HepG2 (cell line): ENCODE results near the gene LSS. TPM values are rescaled to one million over a fixed set of nuclear protein-coding genes. Genes with fewer than 3 reads are reported as not detected.
A peak's percentile ranks its signal among the peaks of the same experiment; 100 is the strongest.

Source experiments
- AKAP8 ChIP-seq: sonication (generic); formaldehyde crosslinking; IDR thresholded peaks from 2 replicates; pipeline ENCODE4 v1.5.1; 2020; ENCODE audit warnings: mild to moderate bottlenecking, missing genetic modification reagents
- ARNTL ChIP-seq: sonication (generic); formaldehyde crosslinking; IDR thresholded peaks from 2 replicates; pipeline ENCODE4 v1.4.0; 2020; ENCODE audit warnings: mild to moderate bottlenecking, missing genetic modification reagents
- CBX2 ChIP-seq, 2 experiments: fragments of 200-600 bp in 1 of 2; sonication (generic); formaldehyde crosslinking in 1 of 2; IDR thresholded peaks; 2 replicates each; pipeline versions ENCODE4 v1.7.0 to v1.8.1; 2018 to 2022; ENCODE audit warnings: low read depth in 2 of 2, low read length in 1 of 2, mild to moderate bottlenecking in 1 of 2, missing genetic modification reagents in 1 of 2
- CREBL2 ChIP-seq: sonication (generic); formaldehyde crosslinking; IDR thresholded peaks from 2 replicates; pipeline ENCODE4 v1.8.1; 2023; ENCODE audit warnings: missing genetic modification reagents, mild to moderate bottlenecking, borderline replicate concordance
- ELK4 ChIP-seq: sonication (generic); formaldehyde crosslinking; IDR thresholded peaks from 2 replicates; pipeline ENCODE4 v1.9.0; 2021; ENCODE audit warnings: missing genetic modification reagents, borderline replicate concordance
- GTF3A ChIP-seq: sonication (generic); formaldehyde crosslinking; conservative IDR thresholded peaks from 2 replicates; pipeline ENCODE4 v1.4.0; 2020; ENCODE audit warnings: mild to moderate bottlenecking, missing genetic modification reagents
- HES4 ChIP-seq: sonication (generic); formaldehyde crosslinking; IDR thresholded peaks from 2 replicates; pipeline ENCODE4 v1.9.0; 2021; ENCODE audit warnings: mild to moderate bottlenecking, missing genetic modification reagents, borderline replicate concordance
- HOXA5 ChIP-seq: sonication (generic); formaldehyde crosslinking; IDR thresholded peaks from 2 replicates; pipeline ENCODE4 v1.4.0; 2020; ENCODE audit warnings: missing genetic modification reagents
- KMT2A ChIP-seq: sonication (generic); formaldehyde crosslinking; IDR thresholded peaks from 2 replicates; pipeline ENCODE4 v1.4.0; 2020; ENCODE audit warnings: missing genetic modification reagents
- MED13 ChIP-seq: sonication (generic); formaldehyde crosslinking; IDR thresholded peaks from 2 replicates; pipeline ENCODE4 v1.5.0; 2020; ENCODE audit warnings: missing genetic modification reagents
- NFIB ChIP-seq: sonication (generic); formaldehyde crosslinking; IDR thresholded peaks from 2 replicates; pipeline ENCODE4 v1.9.0; 2021; ENCODE audit warnings: missing genetic modification reagents, mild to moderate bottlenecking, borderline replicate concordance
- NKX3-1 ChIP-seq: sonication (generic); formaldehyde crosslinking; IDR thresholded peaks from 2 replicates; pipeline ENCODE4 v1.5.0; 2020; ENCODE audit warnings: missing genetic modification reagents
- NR2C2 ChIP-seq: sonication (generic); formaldehyde crosslinking; IDR thresholded peaks from 2 replicates; pipeline ENCODE4 v1.4.0; 2020; ENCODE audit warnings: missing genetic modification reagents, mild to moderate bottlenecking, moderate library complexity, borderline replicate concordance
- RFXAP ChIP-seq: sonication (generic); formaldehyde crosslinking; IDR thresholded peaks from 2 replicates; pipeline ENCODE4 v1.4.0; 2020; ENCODE audit warnings: missing genetic modification reagents, borderline replicate concordance
- SATB2 ChIP-seq: sonication (generic); formaldehyde crosslinking; IDR thresholded peaks from 2 replicates; pipeline ENCODE4 v1.5.0; 2020; ENCODE audit warnings: missing genetic modification reagents
- SOX6 ChIP-seq, 2 experiments: fragments of 450-650 bp in 1 of 2; sonication (generic) in 1 of 2; formaldehyde crosslinking in 1 of 2; IDR thresholded peaks; 2 replicates each; pipeline versions ENCODE4 v1.4.0 to v1.6.1; 2017 to 2020; ENCODE audit warnings: antibody characterized with exemption in 1 of 2, mild to moderate bottlenecking in 1 of 2, missing genetic modification reagents in 1 of 2
- SP5 ChIP-seq: IDR thresholded peaks from 2 replicates; pipeline ENCODE4 v1.6.1; 2016; ENCODE audit warnings: low read depth, borderline replicate concordance
- ZBTB1 ChIP-seq: sonication (generic); formaldehyde crosslinking; IDR thresholded peaks from 2 replicates; pipeline ENCODE4 v1.4.0; 2020; ENCODE audit warnings: missing genetic modification reagents, borderline replicate concordance
- ZBTB43 ChIP-seq: sonication (generic); formaldehyde crosslinking; conservative IDR thresholded peaks from 2 replicates; pipeline ENCODE4 v1.4.0; 2020; ENCODE audit warnings: missing genetic modification reagents
- ZFX ChIP-seq: sonication (generic); formaldehyde crosslinking; IDR thresholded peaks from 2 replicates; pipeline ENCODE4 v1.4.0; 2020; ENCODE audit warnings: mild to moderate bottlenecking, low read depth, missing genetic modification reagents, moderate library complexity
- ZFYVE20 ChIP-seq: sonication (generic); formaldehyde crosslinking; IDR thresholded peaks from 2 replicates; pipeline ENCODE4 v1.8.0; 2023; ENCODE audit warnings: low read depth, mild to moderate bottlenecking, moderate library complexity, missing genetic modification reagents, borderline replicate concordance
- ZNF234 ChIP-seq: sonication (generic); formaldehyde crosslinking; conservative IDR thresholded peaks from 2 replicates; pipeline ENCODE4 v1.5.1; 2020; ENCODE audit warnings: mild to moderate bottlenecking, missing genetic modification reagents
- ZNF563 ChIP-seq: sonication (generic); formaldehyde crosslinking; IDR thresholded peaks from 2 replicates; pipeline ENCODE4 v1.8.0; 2022; ENCODE audit warnings: mild to moderate bottlenecking, moderate library complexity, missing genetic modification reagents
- ZNF619 ChIP-seq: sonication (generic); formaldehyde crosslinking; IDR thresholded peaks from 2 replicates; pipeline ENCODE4 v1.4.0; 2020; ENCODE audit warnings: mild to moderate bottlenecking, missing genetic modification reagents
- ZNF761 ChIP-seq: sonication (generic); formaldehyde crosslinking; conservative IDR thresholded peaks from 2 replicates; pipeline ENCODE4 v1.4.0; 2020; ENCODE audit warnings: mild to moderate bottlenecking, missing genetic modification reagents
- ZNF780A ChIP-seq: sonication (generic); formaldehyde crosslinking; IDR thresholded peaks from 2 replicates; pipeline ENCODE4 v1.8.0; 2022; ENCODE audit warnings: mild to moderate bottlenecking, missing genetic modification reagents, moderate library complexity
- ZNF781 ChIP-seq: sonication (generic); formaldehyde crosslinking; IDR thresholded peaks from 2 replicates; pipeline ENCODE4 v1.5.1; 2020; ENCODE audit warnings: borderline replicate concordance, mild to moderate bottlenecking, missing genetic modification reagents; ENCODE audit errors: not compliant biosample characterization
- polyA plus RNA-seq, 8 experiments: library from polyadenylated mRNA; depleted of rRNA in 3 of 8; stranded (reverse) in 7 of 8; unstranded in 1 of 8; fragments of >200 nt; fragmentation: Illumina TruSeq in 4 of 8; extraction: Trizol in 4 of 8; gene quantifications; 2 replicates each; pipeline versions ENCODE4 v1.2.1 to v1.2.3, GENCODE V29; 2011 to 2016; ENCODE audit warnings: low read depth in 4 of 8, missing spikeins in 1 of 8, mixed read lengths in 1 of 8; ENCODE audit not compliant: insufficient read depth in 1 of 8
- total RNA-seq, 5 experiments: library from RNA; depleted of rRNA; stranded (reverse); fragments of >200 nt; fragmentation: Illumina TruSeq; extraction: Trizol; gene quantifications; 2 replicates each; pipeline ENCODE4 v1.2.3, GENCODE V29; 2016; ENCODE audit warnings: low read depth in 1 of 5

Gene LSS
- total and polyA plus RNA-seq, 2 of the 13 experiments (the other 11 are each of a cell fraction or from before 2014, with no cell fraction given), result 72.6 to 113 TPM

GRCh38 chr21:46153247-46154154 is 75.1 kb downstream of the LSS start (continued):
- no peak for TF ChIP-seq ZNF619 (CRISPR knock-in tag)
- TF ChIP-seq ZNF234 (CRISPR knock-in tag), result no peak
- 0 out of 2 replicates have a peak, but pooled peaks have one; percentile 51 for TF ChIP-seq ZNF761 (CRISPR knock-in tag)
- peak; percentile 52 for TF ChIP-seq ARNTL
- TF ChIP-seq ZNF781 (CRISPR knock-in tag), result peak; percentile 56
- 0 out of 2 replicates have a peak, but pooled peaks have one; percentile 69 for TF ChIP-seq HES4
- TF ChIP-seq MED13 (CRISPR knock-in tag), result no peak
- peak; percentile 72 for TF ChIP-seq ZFX (CRISPR knock-in tag)
- no peak; the same call in 1 of the 2 replicates for TF ChIP-seq ZNF563 (CRISPR knock-in tag)
- TF ChIP-seq AKAP8 (CRISPR knock-in tag), result peak; percentile 21; the same call in 1 of the 2 replicates
- TF ChIP-seq HOXA5 (CRISPR knock-in tag), result peak; percentile 49; the same call in 1 of the 2 replicates
- TF ChIP-seq SOX6 (IDR thresholded peaks at IDR 0.05), result no peak
- peak; percentile 58 for TF ChIP-seq SOX6 (CRISPR knock-in tag; IDR thresholded peaks at IDR 0.05)
- TF ChIP-seq NFIB (CRISPR knock-in tag), result no peak
- no peak for TF ChIP-seq ZFYVE20
- no peak for TF ChIP-seq SATB2 (CRISPR knock-in tag)
- TF ChIP-seq ZBTB1 (CRISPR knock-in tag), result 0 out of 2 replicates have a peak, but pooled peaks have one; percentile 27
- no peak for TF ChIP-seq NR2C2 (CRISPR knock-in tag)
- 0 out of 2 replicates have a peak, but pooled peaks have one; percentile 82 for TF ChIP-seq CREBL2 (CRISPR knock-in tag)
- no peak for TF ChIP-seq ZBTB43 (CRISPR knock-in tag)
- no peak for TF ChIP-seq CBX2 (IDR thresholded peaks at IDR 0.05; ENCODE audit: low read depth, low read length)
- no peak for TF ChIP-seq CBX2 (CRISPR knock-in tag; IDR thresholded peaks at IDR 0.05; ENCODE audit: low read depth)
- no peak for TF ChIP-seq GTF3A
- TF ChIP-seq NKX3-1, result no peak
- 0 out of 2 replicates have a peak, but pooled peaks have one; percentile 30 for TF ChIP-seq SP5 (CRISPR knock-in tag)
- TF ChIP-seq ELK4, result no peak
- TF ChIP-seq RFXAP (CRISPR knock-in tag), result peak; percentile 42; the same call in 1 of the 2 replicates
- TF ChIP-seq KMT2A (CRISPR knock-in tag), result no peak
- no peak for TF ChIP-seq ZNF780A (CRISPR knock-in tag)
